Neural cell (in vitro differentiated cells): ENCODE measurements around the gene RPRD1B. TPM values are rescaled to one million over a fixed set of nuclear protein-coding genes. Genes with fewer than 3 reads are reported as not detected.

Source experiments
- H2AFZ ChIP-seq: fragments of 200-600, 300-800 bp; sonication (generic), shearing (Covaris generic); 2 replicates; pipeline ENCODE4 v1.6.0; 2014; ENCODE audit warnings: low read depth, mild to moderate bottlenecking, antibody characterized with exemption, low read length, moderate library complexity
- H3F3A ChIP-seq: fragments of 200-600 bp; shearing (Covaris generic); 2 replicates; pipeline ENCODE4 v1.6.1; 2016; ENCODE audit warnings: mild to moderate bottlenecking, moderate library complexity, mixed read lengths, antibody characterized with exemption, low read length; ENCODE audit not compliant: insufficient read depth, poor library complexity, severe bottlenecking
- H3K27ac ChIP-seq: fragments of 200-600, 300-800 bp; sonication (generic), shearing (Covaris generic); 2 replicates; pipeline ENCODE4 v1.5.1; 2014; ENCODE audit warnings: mild to moderate bottlenecking, low read length, moderate library complexity
- H3K27me3 ChIP-seq: fragments of 300-800, 200-600 bp; sonication (generic), shearing (Covaris generic); 2 replicates; pipeline ENCODE4 v1.6.0; 2014; ENCODE audit warnings: mild to moderate bottlenecking, low read depth, low read length, moderate library complexity; ENCODE audit not compliant: insufficient read depth
- H3K36me3 ChIP-seq: fragments of 300-800, 200-600 bp; sonication (generic), shearing (Covaris generic); 2 replicates; pipeline ENCODE4 v1.5.1; 2014; ENCODE audit warnings: mild to moderate bottlenecking, antibody characterized with exemption, low read length, moderate library complexity; ENCODE audit not compliant: insufficient read depth
- H3K4me2 ChIP-seq: fragments of 300-800, 200-600 bp; sonication (generic), shearing (Covaris generic); 2 replicates; pipeline ENCODE4 v1.6.0; 2014; ENCODE audit warnings: mild to moderate bottlenecking, low read length
- H3K4me3 ChIP-seq: fragments of 300-800, 200-600 bp; sonication (generic), shearing (Covaris generic); 2 replicates; pipeline ENCODE4 v1.5.1; 2014; ENCODE audit warnings: mild to moderate bottlenecking, low read length, moderate library complexity
- H3K79me2 ChIP-seq: fragments of 200-600 bp; shearing (Covaris generic); replicated peaks from 2 replicates; pipeline ENCODE4 v1.6.0; 2014; ENCODE audit warnings: mild to moderate bottlenecking, low read length, moderate library complexity; ENCODE audit not compliant: insufficient read depth
- H3K9ac ChIP-seq: fragments of 300-800, 200-600 bp; sonication (generic), shearing (Covaris generic); 2 replicates; pipeline ENCODE4 v1.6.1; 2016; ENCODE audit warnings: mild to moderate bottlenecking, low read length, mixed read lengths
- H3K9me2 ChIP-seq: fragments of 200-600 bp; shearing (Covaris generic); 2 replicates; pipeline ENCODE4 v1.6.1; 2016; ENCODE audit warnings: mild to moderate bottlenecking, low read length, mixed read lengths; ENCODE audit not compliant: insufficient read depth
- H3K9me3 ChIP-seq: fragments of 200-600, 300-800 bp; sonication (generic), shearing (Covaris generic); 2 replicates; pipeline ENCODE4 v1.6.1; 2016; ENCODE audit warnings: mild to moderate bottlenecking, mixed run types, low read length, moderate library complexity, mixed read lengths
- H4K20me1 ChIP-seq: fragments of 200-600 bp; shearing (Covaris generic); 2 replicates; pipeline ENCODE4 v1.6.1; 2016; ENCODE audit warnings: mild to moderate bottlenecking, mixed run types; ENCODE audit not compliant: insufficient read depth
- EP300 ChIP-seq: fragments of 450-650 bp; conservative IDR thresholded peaks from 2 replicates; pipeline ENCODE4 v1.6.1; 2014; ENCODE audit warnings: antibody characterized with exemption, mild to moderate bottlenecking, moderate library complexity; ENCODE audit not compliant: poor library complexity, severe bottlenecking
- EZH2 ChIP-seq: fragments of 200-600, 300-800 bp; shearing (Covaris generic), sonication (generic); IDR thresholded peaks from 2 replicates; pipeline ENCODE4 v1.6.1; 2014; ENCODE audit warnings: antibody characterized with exemption, low read length, borderline replicate concordance, mild to moderate bottlenecking; ENCODE audit not compliant: insufficient read depth, poor library complexity, severe bottlenecking
- MXI1 ChIP-seq: fragments of 450-650 bp; conservative IDR thresholded peaks from 2 replicates; pipeline ENCODE4 v1.6.1; 2014; ENCODE audit warnings: antibody characterized with exemption, mild to moderate bottlenecking; ENCODE audit not compliant: poor library complexity, severe bottlenecking
- POLR2AphosphoS5 ChIP-seq: IDR thresholded peaks from 2 replicates; pipeline ENCODE4 v1.6.1; 2012
- RAD21 ChIP-seq: fragments of 450-650 bp; conservative IDR thresholded peaks from 2 replicates; pipeline ENCODE4 v1.6.1; 2014; ENCODE audit warnings: antibody characterized with exemption, mild to moderate bottlenecking, moderate library complexity
- SMC3 ChIP-seq: fragments of 450-650 bp; conservative IDR thresholded peaks from 2 replicates; pipeline ENCODE4 v1.6.1; 2014; ENCODE audit warnings: antibody characterized with exemption, mild to moderate bottlenecking, moderate library complexity; ENCODE audit not compliant: poor library complexity
- TAF1 ChIP-seq: IDR thresholded peaks from 2 replicates; pipeline ENCODE4 v1.6.1; 2012; ENCODE audit warnings: low read depth
- polyA plus RNA-seq: library from polyadenylated mRNA; depleted of rRNA; stranded (reverse); fragments of >200 nt; gene quantifications from 2 replicates; pipeline ENCODE4 v1.2.3, GENCODE V29; 2014
- TF ChIP-seq, protein P1 (sequence below): fragments of 450-650 bp; IDR thresholded peaks from 2 replicates; pipeline ENCODE4 v1.5.1; 2014; ENCODE audit warnings: antibody characterized with exemption, mild to moderate bottlenecking, moderate library complexity; ENCODE audit not compliant: poor library complexity, severe bottlenecking
- TF ChIP-seq, protein P2 (sequence below): IDR thresholded peaks from 2 replicates; pipeline ENCODE4 v1.6.1; 2012; ENCODE audit warnings: borderline replicate concordance

Gene RPRD1B
- polyA plus RNA-seq, 1 donor from 2014 or later = 23.4 TPM

DNA sequence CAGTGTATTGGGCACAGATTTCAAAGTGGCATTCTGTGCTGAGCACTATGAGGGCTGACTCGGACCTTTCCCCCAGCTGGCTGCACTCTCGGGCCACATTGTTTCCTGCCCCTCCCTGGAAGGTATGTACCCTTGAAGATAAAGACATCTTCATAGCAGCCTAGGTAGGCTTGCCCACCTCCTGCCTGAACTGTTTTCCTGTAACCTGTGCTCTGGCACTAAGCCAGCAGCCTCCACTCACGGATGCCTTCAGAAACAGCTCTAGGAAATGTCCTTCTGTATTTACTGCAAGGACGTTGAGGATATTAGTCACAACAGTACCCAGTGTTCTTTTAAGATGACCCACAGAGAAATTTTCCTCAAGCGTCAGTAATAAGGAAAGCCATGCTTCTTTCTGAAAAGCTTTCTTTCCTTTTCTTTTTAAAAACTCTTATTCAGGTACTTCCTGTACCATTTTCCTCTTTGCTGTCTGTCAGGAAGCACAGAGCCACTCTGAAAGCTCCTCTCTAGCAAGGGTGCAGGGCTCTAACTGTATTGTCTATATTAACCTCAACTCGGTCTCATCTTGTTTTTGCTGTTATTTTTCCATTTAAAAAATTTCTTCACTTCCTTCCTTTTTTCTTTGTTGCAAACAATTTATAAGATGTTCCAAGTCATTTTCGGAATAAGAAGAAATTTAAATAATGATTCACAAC, 43.8 kb upstream of the RPRD1B start:
- Histone ChIP-seq H3K4me3 (no peak overlapping the region), H3K79me2 (no peaks in the 10 kb centered on the region), H3K27me3 (no peaks in the 10 kb centered on the region), H4K20me1 (no peaks in the 10 kb centered on the region), H3K4me2 (no peak overlapping the region), H3K9me3 (no peaks in the 10 kb centered on the region), H3K36me3 (no peaks in the 10 kb centered on the region), H2AFZ (no peak overlapping the region), H3K27ac (peak overlapping the region; percentile 48), H3F3A (no peaks in the 10 kb centered on the region), H3K9me2 (no peaks in the 10 kb centered on the region), H3K9ac (no peak overlapping the region)
- TF ChIP-seq RAD21 (no peak), SMC3 (no peak), EZH2 (no peak), POLR2AphosphoS5 (no peak), TAF1 (no peak), MXI1 (no peak), EP300 (no peak)
- TF ChIP-seq, protein P1, sequence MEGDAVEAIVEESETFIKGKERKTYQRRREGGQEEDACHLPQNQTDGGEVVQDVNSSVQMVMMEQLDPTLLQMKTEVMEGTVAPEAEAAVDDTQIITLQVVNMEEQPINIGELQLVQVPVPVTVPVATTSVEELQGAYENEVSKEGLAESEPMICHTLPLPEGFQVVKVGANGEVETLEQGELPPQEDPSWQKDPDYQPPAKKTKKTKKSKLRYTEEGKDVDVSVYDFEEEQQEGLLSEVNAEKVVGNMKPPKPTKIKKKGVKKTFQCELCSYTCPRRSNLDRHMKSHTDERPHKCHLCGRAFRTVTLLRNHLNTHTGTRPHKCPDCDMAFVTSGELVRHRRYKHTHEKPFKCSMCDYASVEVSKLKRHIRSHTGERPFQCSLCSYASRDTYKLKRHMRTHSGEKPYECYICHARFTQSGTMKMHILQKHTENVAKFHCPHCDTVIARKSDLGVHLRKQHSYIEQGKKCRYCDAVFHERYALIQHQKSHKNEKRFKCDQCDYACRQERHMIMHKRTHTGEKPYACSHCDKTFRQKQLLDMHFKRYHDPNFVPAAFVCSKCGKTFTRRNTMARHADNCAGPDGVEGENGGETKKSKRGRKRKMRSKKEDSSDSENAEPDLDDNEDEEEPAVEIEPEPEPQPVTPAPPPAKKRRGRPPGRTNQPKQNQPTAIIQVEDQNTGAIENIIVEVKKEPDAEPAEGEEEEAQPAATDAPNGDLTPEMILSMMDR = no peak
- TF ChIP-seq, protein P2, sequence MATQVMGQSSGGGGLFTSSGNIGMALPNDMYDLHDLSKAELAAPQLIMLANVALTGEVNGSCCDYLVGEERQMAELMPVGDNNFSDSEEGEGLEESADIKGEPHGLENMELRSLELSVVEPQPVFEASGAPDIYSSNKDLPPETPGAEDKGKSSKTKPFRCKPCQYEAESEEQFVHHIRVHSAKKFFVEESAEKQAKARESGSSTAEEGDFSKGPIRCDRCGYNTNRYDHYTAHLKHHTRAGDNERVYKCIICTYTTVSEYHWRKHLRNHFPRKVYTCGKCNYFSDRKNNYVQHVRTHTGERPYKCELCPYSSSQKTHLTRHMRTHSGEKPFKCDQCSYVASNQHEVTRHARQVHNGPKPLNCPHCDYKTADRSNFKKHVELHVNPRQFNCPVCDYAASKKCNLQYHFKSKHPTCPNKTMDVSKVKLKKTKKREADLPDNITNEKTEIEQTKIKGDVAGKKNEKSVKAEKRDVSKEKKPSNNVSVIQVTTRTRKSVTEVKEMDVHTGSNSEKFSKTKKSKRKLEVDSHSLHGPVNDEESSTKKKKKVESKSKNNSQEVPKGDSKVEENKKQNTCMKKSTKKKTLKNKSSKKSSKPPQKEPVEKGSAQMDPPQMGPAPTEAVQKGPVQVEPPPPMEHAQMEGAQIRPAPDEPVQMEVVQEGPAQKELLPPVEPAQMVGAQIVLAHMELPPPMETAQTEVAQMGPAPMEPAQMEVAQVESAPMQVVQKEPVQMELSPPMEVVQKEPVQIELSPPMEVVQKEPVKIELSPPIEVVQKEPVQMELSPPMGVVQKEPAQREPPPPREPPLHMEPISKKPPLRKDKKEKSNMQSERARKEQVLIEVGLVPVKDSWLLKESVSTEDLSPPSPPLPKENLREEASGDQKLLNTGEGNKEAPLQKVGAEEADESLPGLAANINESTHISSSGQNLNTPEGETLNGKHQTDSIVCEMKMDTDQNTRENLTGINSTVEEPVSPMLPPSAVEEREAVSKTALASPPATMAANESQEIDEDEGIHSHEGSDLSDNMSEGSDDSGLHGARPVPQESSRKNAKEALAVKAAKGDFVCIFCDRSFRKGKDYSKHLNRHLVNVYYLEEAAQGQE = no peak

DNA sequence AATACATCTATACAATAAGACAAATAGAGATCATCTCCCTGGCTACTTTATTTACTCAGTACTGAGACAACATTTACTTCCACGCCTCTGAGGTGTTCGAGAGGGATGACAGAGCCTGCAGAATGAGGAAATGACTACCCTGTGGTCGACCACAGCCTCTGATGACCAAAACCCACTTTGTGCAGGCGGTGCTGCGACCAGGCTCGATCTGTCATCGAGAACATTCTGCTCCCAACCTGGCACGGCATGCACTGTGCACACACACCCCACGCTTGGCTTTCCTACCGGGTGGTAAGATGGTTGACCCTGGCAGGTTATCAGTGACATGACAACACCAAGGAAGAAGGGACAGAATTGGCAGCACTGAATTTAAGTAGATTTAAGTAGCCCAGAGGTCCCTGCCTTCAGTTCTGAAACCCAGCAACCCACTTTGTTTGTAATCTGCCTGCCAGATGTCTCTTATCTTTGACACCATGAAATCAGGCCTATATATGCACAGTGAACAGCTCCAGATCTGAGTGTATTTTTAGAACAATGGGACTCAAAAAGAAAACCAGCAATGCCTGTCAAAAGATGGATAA, 42.9 kb upstream of the RPRD1B start:
- Histone ChIP-seq H3K79me2 (no peaks in the 10 kb centered on the region), H3K27ac (peak overlapping the region; percentile 48), H3K9me3 (no peaks in the 10 kb centered on the region), H3K4me3 (no peak overlapping the region), H3F3A (no peaks in the 10 kb centered on the region), H3K36me3 (no peaks in the 10 kb centered on the region), H3K9me2 (no peaks in the 10 kb centered on the region), H3K27me3 (no peaks in the 10 kb centered on the region), H3K9ac (peak overlapping the region; percentile 13), H3K4me2 (no peak overlapping the region), H2AFZ (no peak overlapping the region), H4K20me1 (no peaks in the 10 kb centered on the region)
- TF ChIP-seq EZH2 (no peak), EP300 (peak; percentile 45)
- TF ChIP-seq, protein P2 = no peak
